AG09319 (cell line): Measurements from ENCODE around the gene MYO1E.
A peak's percentile ranks its signal among the peaks of the same experiment; 100 is the strongest.

Source experiments
- DNase-seq: peaks from one replicate; pipeline ENCODE4 v3.0.0-alpha.2; 2010; ENCODE audit warnings: low read depth; ENCODE audit errors: extremely low read depth
- TF ChIP-seq, protein P1 (sequence below): IDR thresholded peaks from 2 replicates; pipeline ENCODE4 v1.5.1; 2011; ENCODE audit warnings: low read depth, mild to moderate bottlenecking, inconsistent platforms, low read length, moderate library complexity

MYO1E gene

DNA sequence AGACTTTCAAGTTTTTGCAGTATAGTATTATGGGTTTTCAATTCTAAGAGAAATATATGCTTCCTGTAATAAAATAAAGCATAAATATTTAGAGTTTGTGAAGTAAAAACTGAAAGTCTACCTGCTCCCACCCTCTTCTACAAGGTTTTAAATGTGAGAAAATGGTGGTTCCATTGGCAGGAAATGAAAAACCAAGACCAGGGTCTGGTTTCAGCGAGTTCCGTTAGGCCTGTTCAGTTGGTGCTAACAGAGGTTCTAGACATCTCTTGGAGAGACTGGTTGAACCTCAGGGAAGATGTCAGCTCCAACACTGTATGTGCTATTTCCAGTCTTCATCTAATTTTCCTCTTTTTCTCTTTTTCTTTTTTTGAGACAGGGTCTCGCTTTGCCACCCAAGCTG lies 11.8 kb upstream of the MYO1E start:
- TF ChIP-seq, protein P1, sequence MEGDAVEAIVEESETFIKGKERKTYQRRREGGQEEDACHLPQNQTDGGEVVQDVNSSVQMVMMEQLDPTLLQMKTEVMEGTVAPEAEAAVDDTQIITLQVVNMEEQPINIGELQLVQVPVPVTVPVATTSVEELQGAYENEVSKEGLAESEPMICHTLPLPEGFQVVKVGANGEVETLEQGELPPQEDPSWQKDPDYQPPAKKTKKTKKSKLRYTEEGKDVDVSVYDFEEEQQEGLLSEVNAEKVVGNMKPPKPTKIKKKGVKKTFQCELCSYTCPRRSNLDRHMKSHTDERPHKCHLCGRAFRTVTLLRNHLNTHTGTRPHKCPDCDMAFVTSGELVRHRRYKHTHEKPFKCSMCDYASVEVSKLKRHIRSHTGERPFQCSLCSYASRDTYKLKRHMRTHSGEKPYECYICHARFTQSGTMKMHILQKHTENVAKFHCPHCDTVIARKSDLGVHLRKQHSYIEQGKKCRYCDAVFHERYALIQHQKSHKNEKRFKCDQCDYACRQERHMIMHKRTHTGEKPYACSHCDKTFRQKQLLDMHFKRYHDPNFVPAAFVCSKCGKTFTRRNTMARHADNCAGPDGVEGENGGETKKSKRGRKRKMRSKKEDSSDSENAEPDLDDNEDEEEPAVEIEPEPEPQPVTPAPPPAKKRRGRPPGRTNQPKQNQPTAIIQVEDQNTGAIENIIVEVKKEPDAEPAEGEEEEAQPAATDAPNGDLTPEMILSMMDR: no peak
- no peak for DNase-seq

DNA sequence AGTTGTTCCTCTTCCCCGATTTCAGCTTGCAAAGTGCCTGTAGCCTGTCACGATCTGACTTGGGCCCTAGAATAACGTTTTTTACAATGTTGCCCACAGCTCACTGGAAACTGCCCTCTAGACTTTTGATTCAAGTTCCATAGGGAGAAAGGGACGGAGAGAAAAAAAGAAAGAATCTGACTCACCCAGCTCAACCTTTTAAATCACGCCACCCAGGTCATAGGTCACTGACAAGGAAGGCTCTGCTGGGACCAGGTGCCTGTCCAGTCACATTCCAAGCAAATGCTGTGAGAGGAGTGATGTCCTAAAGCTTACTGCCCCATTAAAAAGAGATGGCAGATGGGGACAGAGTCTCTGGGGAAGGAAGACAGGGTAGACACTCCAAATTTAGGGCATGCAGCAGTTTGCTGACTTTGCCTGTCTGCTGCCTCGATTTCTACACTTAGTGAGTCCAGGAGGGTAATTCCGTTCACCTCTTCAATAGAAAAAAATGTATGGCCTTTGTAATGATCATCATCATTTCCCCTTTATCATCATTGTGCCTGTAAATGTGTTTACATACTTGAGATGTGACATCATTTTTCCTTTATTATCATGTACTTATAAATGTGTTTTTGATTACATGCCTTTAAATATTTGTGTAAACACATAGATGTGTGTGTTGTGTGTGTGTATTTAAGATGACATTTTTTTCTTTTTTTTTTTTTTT lies 8.4 kb upstream of the MYO1E start:
- TF ChIP-seq, protein P1: no peak
- DNase-seq: no peak

DNA sequence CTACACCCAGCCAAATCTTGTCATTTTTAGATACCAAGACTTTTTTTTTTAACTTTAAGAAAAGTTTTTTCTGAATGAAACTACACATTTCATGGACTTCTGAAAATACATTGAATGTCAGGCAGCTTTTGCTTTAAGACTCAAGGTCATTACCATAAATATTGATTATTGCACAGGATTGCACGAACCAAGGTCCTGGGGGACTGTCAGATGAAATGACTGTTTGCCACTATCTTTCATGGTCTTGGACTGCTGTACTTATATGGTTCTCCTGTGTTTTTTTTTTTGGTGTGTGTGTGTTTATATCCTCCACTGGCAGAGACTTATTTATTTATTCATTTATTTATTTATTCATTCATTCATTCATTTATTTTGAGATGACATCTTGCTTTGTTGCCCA lies 6.9 kb upstream of the MYO1E start:
- TF ChIP-seq, protein P1: no peak

DNA sequence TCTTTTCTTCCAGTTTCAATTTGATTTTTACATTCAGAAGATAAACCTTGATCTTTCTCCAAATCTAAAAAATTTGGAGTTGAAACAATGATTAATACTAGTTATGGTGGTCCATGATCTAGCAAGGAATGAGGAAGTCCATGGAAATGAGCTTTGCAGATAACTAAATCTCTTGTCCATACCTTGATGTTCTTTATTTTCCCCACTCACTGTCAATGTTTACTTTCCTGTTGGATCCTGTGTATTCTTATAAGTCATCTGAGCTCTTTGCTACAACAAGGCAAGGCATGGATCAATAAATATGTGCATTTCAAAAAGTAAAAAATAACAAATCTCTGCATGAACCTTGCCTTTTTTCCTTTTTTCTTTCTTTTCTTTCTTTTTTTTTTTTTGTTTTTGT lies 6.2 kb upstream of the MYO1E start:
- TF ChIP-seq, protein P1: no peak
- no peak for DNase-seq

More for the DNA sequence above, 6.9 kb upstream of the MYO1E start:
- DNase-seq: no peak

DNA sequence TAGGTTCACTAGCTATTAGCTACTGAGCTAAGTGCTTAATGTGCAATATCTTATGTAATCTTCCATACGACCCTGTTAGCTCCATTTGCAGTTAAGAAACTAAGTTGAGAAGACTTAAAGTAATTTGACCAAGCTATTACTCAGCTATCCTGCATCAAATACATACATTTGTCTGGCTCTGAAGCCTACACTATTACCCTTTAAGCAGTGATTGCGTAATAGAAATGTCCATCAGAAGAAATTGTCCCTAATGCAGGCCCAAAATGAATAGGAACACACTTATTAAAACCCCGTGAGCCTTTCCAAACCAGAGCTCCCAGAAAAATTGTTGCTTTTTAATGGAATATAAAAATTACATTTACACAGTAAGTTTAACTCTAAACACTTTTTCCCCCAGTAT lies 5.3 kb upstream of the MYO1E start:
- DNase-seq: no peak
- TF ChIP-seq, protein P1: no peak

DNA sequence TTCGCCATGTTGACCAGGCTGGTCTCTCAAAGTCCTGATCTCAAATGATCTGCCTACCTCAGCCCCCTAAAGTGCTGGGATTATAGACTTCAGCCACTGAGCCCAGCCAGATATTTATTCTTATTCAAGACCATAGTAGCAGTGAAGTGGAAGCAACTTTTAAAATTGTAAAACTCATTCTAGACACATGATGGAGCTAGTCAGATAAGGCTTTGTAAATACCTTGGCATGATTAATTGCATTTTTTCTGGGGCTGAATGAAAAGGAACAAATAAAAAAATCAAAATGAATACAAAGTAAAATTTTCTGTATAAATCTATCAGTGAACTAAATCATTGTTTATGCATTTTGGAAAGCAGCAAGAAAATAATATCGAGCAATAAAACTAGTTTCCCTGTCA lies 4.1 kb upstream of the MYO1E start:
- TF ChIP-seq, protein P1: peak; percentile 12
- no peak for DNase-seq

DNA sequence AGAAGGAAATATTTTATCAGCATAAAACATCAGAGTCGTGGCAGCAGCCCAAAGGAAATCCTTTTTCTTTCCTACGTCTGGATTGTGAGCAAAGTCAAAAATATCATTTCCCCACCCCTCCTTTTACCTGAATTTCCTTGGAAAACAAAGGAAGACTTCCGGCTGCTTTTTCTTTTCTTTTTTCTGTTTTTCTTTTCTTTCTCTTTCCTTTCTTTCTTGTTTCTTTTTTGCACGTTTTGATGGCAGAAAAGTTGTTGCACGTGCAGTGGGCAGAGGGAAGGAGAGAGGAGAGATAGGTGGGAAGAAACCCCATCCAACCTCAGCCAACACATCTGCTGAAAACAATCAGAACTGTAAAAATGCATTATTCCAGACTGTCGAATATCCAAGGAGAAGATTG lies 544 bp upstream of the MYO1E start:
- TF ChIP-seq, protein P1: no peak
- no peak for DNase-seq
